Hepatocyte (in vitro differentiated cells): Measurements from ENCODE around the gene ANO10. TPM values are rescaled to one million over a fixed set of nuclear protein-coding genes. Genes with fewer than 3 reads are reported as not detected.

Source experiments
- DNase-seq: peaks from one replicate; pipeline ENCODE4 v3.0.0-alpha.2; 2016; ENCODE audit warnings: low spot score
- H2AFZ ChIP-seq: fragments of 200-600 bp; sonication (generic); 2 replicates; pipeline ENCODE4 v1.6.0; 2016; ENCODE audit warnings: antibody characterized with exemption, mild to moderate bottlenecking
- H3K27ac ChIP-seq: fragments of 200-600 bp; sonication (generic); 2 replicates; pipeline ENCODE4 v1.5.1; 2016; ENCODE audit warnings: mild to moderate bottlenecking
- H3K27me3 ChIP-seq: fragments of 200-600 bp; sonication (generic); 2 replicates; pipeline ENCODE4 v1.6.1; 2016
- H3K36me3 ChIP-seq: fragments of 200-600 bp; sonication (generic); replicated peaks from 2 replicates; pipeline ENCODE4 v1.5.1; 2016; ENCODE audit warnings: low read depth; ENCODE audit not compliant: insufficient read depth
- H3K4me1 ChIP-seq: fragments of 200-600 bp; sonication (generic); 2 replicates; pipeline ENCODE4 v1.5.1; 2016; ENCODE audit warnings: mild to moderate bottlenecking, moderate library complexity; ENCODE audit not compliant: insufficient read depth
- H3K4me2 ChIP-seq: fragments of 200-600 bp; sonication (generic); 2 replicates; pipeline ENCODE4 v1.6.0; 2016
- H3K4me3 ChIP-seq: fragments of 200-600 bp; sonication (generic); 2 replicates; pipeline ENCODE4 v1.5.1; 2016; ENCODE audit warnings: mild to moderate bottlenecking
- H3K79me2 ChIP-seq: fragments of 200-600 bp; sonication (generic); 2 replicates; pipeline ENCODE4 v1.6.0; 2017; ENCODE audit warnings: mild to moderate bottlenecking
- H3K9me2 ChIP-seq: fragments of 200-600 bp; sonication (generic); replicated peaks from 2 replicates; pipeline ENCODE4 v1.6.0; 2017; ENCODE audit warnings: mild to moderate bottlenecking; ENCODE audit not compliant: insufficient read depth
- H3K9me3 ChIP-seq: fragments of 200-600 bp; sonication (generic); 2 replicates; pipeline ENCODE4 v1.5.1; 2016; ENCODE audit warnings: low read depth, mild to moderate bottlenecking
- H4K20me1 ChIP-seq: fragments of 200-600 bp; sonication (generic); 2 replicates; pipeline ENCODE4 v1.6.0; 2016; ENCODE audit warnings: mild to moderate bottlenecking; ENCODE audit not compliant: insufficient read depth, poor library complexity, severe bottlenecking
- CTCF ChIP-seq: fragments of 200-600 bp; sonication (generic); IDR thresholded peaks from 2 replicates; pipeline ENCODE4 v1.5.1; 2016; ENCODE audit warnings: antibody characterized with exemption, mild to moderate bottlenecking; ENCODE audit not compliant: poor library complexity
- EZH2 ChIP-seq: fragments of 200-600 bp; sonication (generic); IDR thresholded peaks from 2 replicates; pipeline ENCODE4 v1.6.1; 2016; ENCODE audit warnings: antibody characterized with exemption, mild to moderate bottlenecking, borderline replicate concordance
- EZH2phosphoT487 ChIP-seq: fragments of 200-600 bp; sonication (generic); IDR thresholded peaks from one replicate; pipeline ENCODE4 v1.6.1; 2018; ENCODE audit warnings: antibody characterized with exemption, mild to moderate bottlenecking, low read depth, moderate library complexity; ENCODE audit not compliant: unreplicated experiment, severe bottlenecking
- WGBS: methylation state at CpG from one replicate; pipeline ENCODE4 v1.1.6; 2016; ENCODE audit warnings: low lambda C conversion rate; ENCODE audit errors: missing lambda C conversion rate; 5-methylcytosine and 5-hydroxymethylcytosine counted together
- polyA plus RNA-seq: library from polyadenylated mRNA; unstranded; fragments of >200 nt; fragmentation: Nextera tagmentation; extraction: Ambion mirVana; gene quantifications from 2 replicates; pipeline ENCODE4 v1.2.1, GENCODE V29; 2016
- total RNA-seq: library from RNA; depleted of rRNA; stranded (reverse); fragments of >200 nt; gene quantifications from 2 replicates; pipeline ENCODE4 v1.2.3, GENCODE V29; 2014

Gene ANO10
- total and polyA plus RNA-seq, 2 experiments from 2014 or later, result 28.5 to 33.5 TPM

- no peaks in the 10 kb centered on the region for H3K27me3 ChIP-seq
- no peak overlapping the region for H3K4me2 ChIP-seq
- H3K9me3 ChIP-seq, result no peaks in the 10 kb centered on the region
- 80% methylated on average over 11 of the region's 11 CpGs for WGBS
- no peak overlapping the region for H3K4me3 ChIP-seq
- H3K9me2 ChIP-seq, result no peaks in the 10 kb centered on the region
- no peak overlapping the region for H2AFZ ChIP-seq
- TF ChIP-seq EZH2phosphoT487 (no peak), EZH2 (no peak), CTCF (no peak)
- H4K20me1 ChIP-seq, result no peaks in the 10 kb centered on the region
- DNase-seq, result no peak
- no peak overlapping the region for H3K27ac ChIP-seq
- H3K4me1 ChIP-seq, result no peaks in the 10 kb centered on the region
- no peaks in the 10 kb centered on the region for H3K79me2 ChIP-seq
- H3K36me3 ChIP-seq, result no peaks in the 10 kb centered on the region
Measured at GRCh38 chr3:43372809-43373559, 248.8 kb downstream of the ANO10 start.

- no peaks in the 10 kb centered on the region for H3K79me2 ChIP-seq
- TF ChIP-seq CTCF (no peak), EZH2 (no peak), EZH2phosphoT487 (no peak)
- no peak overlapping the region for H3K27ac ChIP-seq
- H3K9me3 ChIP-seq, result no peaks in the 10 kb centered on the region
- H3K4me2 ChIP-seq, result no peak overlapping the region
- no peak overlapping the region for H2AFZ ChIP-seq
- H3K27me3 ChIP-seq, result no peaks in the 10 kb centered on the region
- H3K4me3 ChIP-seq, result no peak overlapping the region
- 88% methylated on average over 10 of the region's 10 CpGs for WGBS
- H3K9me2 ChIP-seq, result no peaks in the 10 kb centered on the region
- H3K4me1 ChIP-seq, result no peaks in the 10 kb centered on the region
- no peaks in the 10 kb centered on the region for H4K20me1 ChIP-seq
- no peak for DNase-seq
- H3K36me3 ChIP-seq, result no peaks in the 10 kb centered on the region
Measured at GRCh38 chr3:43372007-43372740, 249.6 kb downstream of the ANO10 start.

GRCh38 chr3:43371494-43371893 is 250.3 kb downstream of the ANO10 start:
- no peak overlapping the region for H2AFZ ChIP-seq
- no peaks in the 10 kb centered on the region for H4K20me1 ChIP-seq
- no peaks in the 10 kb centered on the region for H3K4me1 ChIP-seq
- H3K9me3 ChIP-seq, result no peaks in the 10 kb centered on the region
- no peaks in the 10 kb centered on the region for H3K79me2 ChIP-seq
- DNase-seq, result no peak
- no peak for TF ChIP-seq EZH2phosphoT487
- no peak for TF ChIP-seq EZH2
- TF ChIP-seq CTCF, result no peak
- 87% methylated on average over 3 of the region's 3 CpGs for WGBS
- no peak overlapping the region for H3K4me3 ChIP-seq
- H3K27me3 ChIP-seq, result no peaks in the 10 kb centered on the region
- H3K27ac ChIP-seq, result no peak overlapping the region
- H3K36me3 ChIP-seq, result no peaks in the 10 kb centered on the region
- H3K9me2 ChIP-seq, result no peaks in the 10 kb centered on the region
- no peak overlapping the region for H3K4me2 ChIP-seq
